Right lobe of liver (tissue), 4 donors: ENCODE data around the gene TMEM131.

ENCODE experiments used
- CTCF ChIP-seq, 4 donors: fragments of 200-600 bp in 3 of 4; fragments of 450-650 bp in 1 of 4; IDR thresholded peaks; one replicate each; pipeline versions ENCODE4 v1.5.1 to v1.8.0; 2016 to 2022; ENCODE audit warnings: antibody characterized with exemption in 4 of 4, mild to moderate bottlenecking in 2 of 4
- POLR2A ChIP-seq: fragments of 450-650 bp; IDR thresholded peaks from one replicate; pipeline ENCODE4 v1.6.1; 2017; ENCODE audit warnings: antibody characterized with exemption, mild to moderate bottlenecking
- donor health status: DM: no; HTN: no; CAD: no.
- donor health status: DM: no; HTN: no; CAD: no.
- donor health status: DM: no; HTN: yes; CAD: no.

GRCh38 chr2:97736608-97737330, 259.0 kb downstream of the TMEM131 start:
- no peak for TF ChIP-seq CTCF (IDR thresholded peaks at IDR 0.05)
- no peak for TF ChIP-seq POLR2A
